B cell (primary cell): ENCODE measurements around the gene BTBD1.

Experiments used
- CTCF ChIP-seq: fragments of 200-600 bp; IDR thresholded peaks from one replicate; pipeline ENCODE4 v1.8.0; 2022; ENCODE audit warnings: antibody characterized with exemption, mild to moderate bottlenecking
- EZH2 ChIP-seq: IDR thresholded peaks from 2 replicates; pipeline ENCODE4 v1.6.1; 2012; ENCODE audit warnings: borderline replicate concordance, low read depth, mild to moderate bottlenecking, moderate library complexity, low read length; ENCODE audit not compliant: insufficient read depth, poor library complexity, severe bottlenecking

GRCh38 chr15:83012076-83012426, 55.0 kb downstream of the BTBD1 start:
- no peak for TF ChIP-seq CTCF
- TF ChIP-seq EZH2, result no peak
